Choroid plexus epithelial cell (primary cell): ENCODE data around the gene EHMT1.
"Not testable (repeated sequence)": the region's sequence is repeated elsewhere in the genome, so short reads cannot be mapped to it uniquely, and the experiment has no call there.

ENCODE experiments used
- DNase-seq: peaks from one replicate; pipeline ENCODE4 v3.0.0-alpha.2; 2010; ENCODE audit warnings: low read depth
- H3K4me3 ChIP-seq: 2 replicates; pipeline ENCODE4 v1.5.1; 2011; ENCODE audit warnings: low read depth, mild to moderate bottlenecking, control low read depth, low read length, moderate library complexity
- CTCF ChIP-seq: conservative IDR thresholded peaks from 2 replicates; pipeline ENCODE4 v1.5.1; 2011; ENCODE audit warnings: low read depth, mild to moderate bottlenecking, control low read depth, inconsistent platforms, low read length, moderate library complexity

EHMT1 gene

DNA sequence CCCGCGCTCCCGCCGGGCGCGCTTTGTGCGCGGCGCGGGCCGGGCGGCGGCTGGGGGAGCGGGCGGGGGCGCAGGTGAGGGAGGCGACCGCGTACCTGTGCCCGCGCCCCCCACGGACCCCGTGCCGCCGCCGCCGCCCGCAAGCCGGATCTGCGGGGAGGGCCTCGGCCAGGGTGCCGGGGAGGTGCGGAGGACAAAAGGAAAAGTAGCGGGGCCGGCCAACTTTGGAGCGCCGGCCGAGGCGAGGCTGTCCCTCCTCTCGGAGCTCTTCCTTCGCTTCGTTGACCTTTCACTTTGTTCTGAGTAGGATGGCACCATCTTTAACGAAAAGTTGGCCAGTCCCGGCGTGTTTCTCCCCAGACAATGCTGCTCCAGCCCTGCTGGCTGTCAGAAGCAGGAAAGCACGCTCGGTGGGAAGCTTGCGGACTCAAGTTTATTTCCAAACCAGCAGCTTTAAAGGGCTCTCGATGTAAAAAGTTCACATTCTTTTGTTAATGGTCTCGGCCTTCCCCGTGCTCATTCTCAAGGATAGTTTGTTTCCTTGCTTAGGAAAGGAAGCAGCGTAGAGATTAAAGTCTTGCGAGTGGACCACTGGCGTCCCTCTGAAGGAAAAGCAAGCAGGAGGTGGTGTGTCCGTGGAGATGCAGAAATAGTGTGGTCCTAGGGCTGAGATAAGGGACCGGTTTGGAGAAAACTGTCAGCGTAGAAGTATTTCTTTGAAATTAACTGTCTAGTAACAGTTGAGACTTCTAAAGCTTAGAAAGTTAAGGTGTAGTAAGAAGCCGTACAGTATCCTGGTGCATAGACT lies 639 bp downstream of the EHMT1 start:
- H3K4me3 ChIP-seq, result peak overlapping the region; percentile 78
- TF ChIP-seq CTCF, result peak; percentile 1
- DNase-seq, result peak; percentile 64

GRCh38 chr9:137620048-137620405 lies 1.2 kb downstream of the EHMT1 start:
- H3K4me3 ChIP-seq, result peak overlapping the region; percentile 78
- no peak for DNase-seq
- TF ChIP-seq CTCF, result no peak

DNA sequence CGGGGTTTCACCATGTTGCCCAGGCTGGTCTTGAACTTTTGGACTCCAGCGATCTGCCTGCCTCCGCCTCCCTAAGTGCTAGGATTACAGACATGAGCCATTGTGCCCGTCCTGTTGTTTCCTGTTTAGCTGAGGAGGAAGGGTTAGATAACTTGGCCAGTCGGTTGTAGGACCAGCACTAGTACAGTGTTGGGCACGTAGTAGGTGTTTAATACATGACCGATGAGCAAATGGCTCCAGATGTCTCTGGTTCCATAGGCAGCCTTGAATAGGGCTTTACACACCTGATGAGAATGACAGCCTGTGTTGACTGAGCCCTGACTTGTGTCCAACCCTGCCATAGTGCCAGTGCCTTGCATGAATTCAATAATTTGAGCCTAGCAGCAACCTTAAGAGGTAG lies 1.8 kb downstream of the EHMT1 start:
- H3K4me3 ChIP-seq, result no peak overlapping the region
- TF ChIP-seq CTCF, result no peak

GRCh38 chr9:137621131-137621757 lies 2.4 kb downstream of the EHMT1 start:
- no peak overlapping the region for H3K4me3 ChIP-seq

More for the DNA sequence above, 1.8 kb downstream of the EHMT1 start:
- no peak for DNase-seq

DNA sequence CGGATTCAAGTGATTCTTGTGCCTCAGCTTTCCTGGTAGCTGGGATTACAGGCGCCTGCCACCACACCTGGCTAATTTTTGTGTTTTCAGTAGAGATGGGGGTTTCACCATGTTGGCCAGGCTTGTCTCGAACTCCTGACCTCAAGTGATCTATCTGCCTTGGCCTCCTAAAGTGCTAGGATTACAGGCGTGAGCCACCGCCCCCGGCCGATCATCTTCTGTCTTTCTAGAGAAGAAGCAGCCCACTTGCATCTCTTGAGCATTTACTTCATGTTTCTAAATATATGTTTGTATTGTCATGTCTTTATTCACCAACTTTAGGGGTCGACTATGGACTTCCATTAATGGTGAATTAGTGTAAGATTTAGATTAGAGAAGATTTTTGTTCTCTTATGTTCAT lies 3.4 kb downstream of the EHMT1 start:
- H3K4me3 ChIP-seq, DNase-seq: not testable (repeated sequence)

More at GRCh38 chr9:137621131-137621757, 2.4 kb downstream of the EHMT1 start:
- peak; percentile 55 for TF ChIP-seq CTCF
- peak; percentile 47 for DNase-seq

DNA sequence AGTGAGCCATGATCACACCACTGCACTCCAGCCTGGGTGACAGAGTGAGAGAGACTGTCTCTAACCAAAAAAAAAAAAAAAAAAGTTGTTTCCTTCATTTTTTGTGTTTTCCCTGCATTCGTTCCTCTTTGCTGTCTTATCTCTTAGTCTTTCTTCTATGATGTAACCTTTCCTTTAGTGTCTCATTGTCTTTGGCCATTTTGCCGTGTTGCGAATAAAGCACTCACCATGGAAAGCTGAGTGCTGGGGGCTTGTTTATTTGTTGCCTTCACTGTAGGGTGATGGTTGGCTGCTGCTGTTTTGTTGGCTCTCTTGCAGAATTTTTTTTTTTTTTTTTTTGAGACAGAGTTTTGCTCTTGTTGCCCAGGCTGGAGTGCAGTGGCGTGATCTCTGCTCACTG lies 7.7 kb downstream of the EHMT1 start:
- H3K4me3 ChIP-seq, result no peak overlapping the region
- no peak for DNase-seq
- TF ChIP-seq CTCF, result no peak

- not testable (repeated sequence) for DNase-seq, H3K4me3 ChIP-seq
Measured at GRCh38 chr9:137627406-137627805, 8.6 kb downstream of the EHMT1 start.

- no peak for TF ChIP-seq CTCF
- no peak overlapping the region for H3K4me3 ChIP-seq
- peak; percentile 22 for DNase-seq
Measured at GRCh38 chr9:137630126-137630525, 11.3 kb downstream of the EHMT1 start.
